Mucosa of descending colon (tissue), 3 donors: ENCODE data around the gene RRP8. TPM values are rescaled to one million over a fixed set of nuclear protein-coding genes. Genes with fewer than 3 reads are reported as not detected.

Experiments
- ATAC-seq: fragments of 200-7000 bp; cut with Tn5 transposase; one replicate; pipeline ENCODE4 v1.9.1; 2020; ENCODE audit warnings: mild to moderate bottlenecking, moderate library complexity
- DNase-seq, 3 donors: peaks; one replicate each; pipeline ENCODE4 v3.0.0-alpha.2; 2020
- H3K36me3 ChIP-seq: fragments of 200-600 bp; one replicate; pipeline ENCODE4 v1.8.0; 2021; ENCODE audit warnings: low read depth, mild to moderate bottlenecking
- H3K4me1 ChIP-seq: fragments of 200-600 bp; one replicate; pipeline ENCODE4 v1.8.0; 2021; ENCODE audit warnings: low read depth, mild to moderate bottlenecking
- H3K4me3 ChIP-seq: fragments of 200-600 bp; one replicate; pipeline ENCODE4 v1.8.0; 2021; ENCODE audit warnings: mild to moderate bottlenecking
- H3K9me3 ChIP-seq: fragments of 200-600 bp; one replicate; pipeline ENCODE4 v1.8.0; 2021; ENCODE audit warnings: mild to moderate bottlenecking
- CTCF ChIP-seq: fragments of 200-600 bp; IDR thresholded peaks from one replicate; pipeline ENCODE4 v1.8.0; 2022; ENCODE audit warnings: antibody characterized with exemption, mild to moderate bottlenecking
- intact Hi-C, 2 donors: fragments of 100-400 bp; cut with DNase I in 1 of 2; cut with micrococcal nuclease in 1 of 2; formaldehyde crosslinking; loops; one replicate each; pipeline versions ENCODE4 v1.11.0 to v1.11.1; 2022; cut with DNase I, micrococcal nuclease
- total RNA-seq, 3 donors: library from RNA; stranded (reverse); fragmentation: NEBNext Ultra II Directional in 2 of 3; extraction: Animal tissue kit (Norgen Biotek cat#: 25700) in 2 of 3; gene quantifications; one replicate each; pipeline versions ENCODE4 v1.2.1 to v1.2.4, GENCODE V29; 2021 to 2023
- donor health status: DM: no; HTN: no; CAD: no; lungs with moderate emphysema.
- donor health status: DM: no; HTN: no; CAD: no.
- donor health status: DM: no; HTN: yes; CAD: no.

The RRP8 gene
- total RNA-seq, 3 donors from 2014 or later = 20.5 to 33.7 (median 20.7) TPM

- H3K9me3 ChIP-seq = no peaks in the 10 kb centered on the region
- no peak overlapping the region for H3K4me3 ChIP-seq
- DNase-seq = peak; percentile 91 to 94 (median 92)
- peaks cover 46% of the 10 kb centered on the region for H3K4me1 ChIP-seq
- peak; percentile 58 for ATAC-seq
- H3K36me3 ChIP-seq = no peaks in the 10 kb centered on the region
- TF ChIP-seq CTCF = no peak
- intact Hi-C loops = loop anchor here in 1 of 2 donors (10.0 kb wide), 1 partner anchor 78 kb away; the partner anchor contains the start of gene MRPL17
Observed at GRCh38 chr11:6606471-6607189, 3.2 kb upstream of the RRP8 start.

GRCh38 chr11:6604790-6605189 is 1.4 kb upstream of the RRP8 start:
- Histone ChIP-seq H3K4me3 (no peak overlapping the region), H3K4me1 (peaks cover 35% of the 10 kb centered on the region), H3K36me3 (no peaks in the 10 kb centered on the region), H3K9me3 (no peaks in the 10 kb centered on the region)
- intact Hi-C loops = loop anchor here in 1 of 2 donors (10.0 kb wide), 1 partner anchor 80 kb away; the partner anchor contains the start of gene MRPL17
- ATAC-seq (no peak), DNase-seq (no peak)
- TF ChIP-seq CTCF = no peak

- peak overlapping the region; percentile 91 for H3K4me3 ChIP-seq
- intact Hi-C loops = loop anchor here in 1 of 2 donors (10.0 kb wide), 1 partner anchor 81 kb away; the partner anchor contains the start of gene MRPL17
- ATAC-seq (peak; percentile 51), DNase-seq (peak; percentile 62 to 77 (median 66))
- H3K4me1 ChIP-seq = peaks cover 35% of the 10 kb centered on the region
- TF ChIP-seq CTCF = no peak
- no peaks in the 10 kb centered on the region for H3K36me3 ChIP-seq
- no peaks in the 10 kb centered on the region for H3K9me3 ChIP-seq
Observed at GRCh38 chr11:6604081-6604626, 738 bp upstream of the RRP8 start.

GRCh38 chr11:6602096-6602940 is 1.1 kb downstream of the RRP8 start:
- intact Hi-C loops = loop anchor here in 1 of 2 donors (10.0 kb wide), 1 partner anchor 82 kb away; the partner anchor contains the start of gene MRPL17
- TF ChIP-seq CTCF = no peak
- Histone ChIP-seq H3K4me1 (peaks cover 29% of the 10 kb centered on the region), H3K36me3 (no peaks in the 10 kb centered on the region), H3K4me3 (peak overlapping the region; percentile 91), H3K9me3 (no peaks in the 10 kb centered on the region)
- ATAC-seq (no peak), DNase-seq (no peak)

GRCh38 chr11:6601041-6601461 is 2.4 kb downstream of the RRP8 start:
- intact Hi-C loops = loop anchor here in 1 of 2 donors (10.0 kb wide), 1 partner anchor 84 kb away; the partner anchor contains the start of gene MRPL17

More at GRCh38 chr11:6601041-6601461, 2.4 kb downstream of the RRP8 start:
- DNase-seq (no peak), ATAC-seq (no peak)
- Histone ChIP-seq H3K4me1 (peaks cover 18% of the 10 kb centered on the region), H3K4me3 (no peak overlapping the region), H3K36me3 (no peaks in the 10 kb centered on the region), H3K9me3 (no peaks in the 10 kb centered on the region)
- no peak for TF ChIP-seq CTCF
